HEK293T (cell line): ENCODE results near the gene ROPN1L.

Experiments
- CTCF ChIA-PET: fragments of 350-600 bp; formaldehyde crosslinking; extraction: SDS; loops from one replicate; lab custom pipeline; 2021; ENCODE audit warnings: antibody characterized with exemption, inconsistent platforms; lab: Yijun Ruan, JAX
- POLR2A ChIA-PET: fragments of 350-600 bp; formaldehyde crosslinking; extraction: SDS; loops from one replicate; lab custom pipeline; 2020; ENCODE audit warnings: antibody characterized with exemption, inconsistent platforms; lab: Yijun Ruan, JAX
- DNase-seq: peaks from one replicate; pipeline ENCODE4 v3.0.0; 2012; ENCODE audit warnings: mixed read lengths; ENCODE audit errors: extremely low spot score
- ARNT ChIP-seq: fragments of 450-650 bp; IDR thresholded peaks from 2 replicates; pipeline ENCODE4 v1.6.1; 2017; ENCODE audit warnings: mild to moderate bottlenecking
- BHLHE40 ChIP-seq: fragments of 450-650 bp; IDR thresholded peaks from 2 replicates; pipeline ENCODE4 v1.6.1; 2016; ENCODE audit warnings: mild to moderate bottlenecking, moderate library complexity, borderline replicate concordance
- CTBP1 ChIP-seq: fragments of 450-650 bp; IDR thresholded peaks from 2 replicates; pipeline ENCODE4 v1.6.1; 2016; ENCODE audit warnings: borderline replicate concordance
- ELF4 ChIP-seq: fragments of 450-650 bp; IDR thresholded peaks from 2 replicates; pipeline ENCODE4 v1.6.1; 2017; ENCODE audit warnings: antibody characterized with exemption
- FOXA1 ChIP-seq: fragments of 450-650 bp; IDR thresholded peaks from 2 replicates; pipeline ENCODE4 v1.6.1; 2016; ENCODE audit warnings: mild to moderate bottlenecking
- FOXK2 ChIP-seq: fragments of 450-650 bp; IDR thresholded peaks from 2 replicates; pipeline ENCODE4 v1.6.1; 2016; ENCODE audit warnings: mild to moderate bottlenecking
- FOXM1 ChIP-seq: fragments of 450-650 bp; IDR thresholded peaks from 2 replicates; pipeline ENCODE4 v1.6.1; 2017; ENCODE audit warnings: mild to moderate bottlenecking, borderline replicate concordance
- HDGF ChIP-seq: fragments of 450-650 bp; IDR thresholded peaks from 2 replicates; pipeline ENCODE4 v1.6.1; 2017; ENCODE audit warnings: antibody characterized with exemption, borderline replicate concordance
- L3MBTL2 ChIP-seq: fragments of 450-650 bp; conservative IDR thresholded peaks from 2 replicates; pipeline ENCODE4 v1.6.1; 2016; ENCODE audit warnings: mild to moderate bottlenecking
- LEF1 ChIP-seq: fragments of 450-650 bp; IDR thresholded peaks from 2 replicates; pipeline ENCODE4 v1.6.1; 2017; ENCODE audit warnings: mild to moderate bottlenecking, borderline replicate concordance
- NFRKB ChIP-seq: fragments of 450-650 bp; IDR thresholded peaks from 2 replicates; pipeline ENCODE4 v1.6.1; 2016; ENCODE audit warnings: mild to moderate bottlenecking, moderate library complexity
- PKNOX1 ChIP-seq: fragments of 450-650 bp; IDR thresholded peaks from 2 replicates; pipeline ENCODE4 v1.6.1; 2016
- SP1 ChIP-seq: fragments of 450-650 bp; IDR thresholded peaks from 2 replicates; pipeline ENCODE4 v1.6.1; 2017
- SUZ12 ChIP-seq: fragments of 450-650 bp; IDR thresholded peaks from 2 replicates; pipeline ENCODE4 v1.6.1; 2016; ENCODE audit warnings: mild to moderate bottlenecking
- TARDBP ChIP-seq: fragments of 450-650 bp; IDR thresholded peaks from 2 replicates; pipeline ENCODE4 v1.6.1; 2016
- ZNF384 ChIP-seq: fragments of 450-650 bp; IDR thresholded peaks from 2 replicates; pipeline ENCODE4 v1.6.1; 2016

ROPN1L gene

GRCh38 chr5:10499776-10500175 is 58.1 kb downstream of the ROPN1L start:
- ChIA-PET POLR2A (interaction anchor here (1.3 kb wide), 1 partner anchor 10 kb away, joined by 4 read pairs; no protein-coding TSS in a partner anchor), CTCF (interaction anchor here (0.6 to 2.0 kb wide), 2 partner anchors 47 to 127 kb away, joined by 3 to 6 read pairs; no protein-coding TSS in a partner anchor)
- no peak for DNase-seq
- no peak for TF ChIP-seq CTBP1
- TF ChIP-seq ELF4 = no peak
- no peak for TF ChIP-seq SP1
- no peak for TF ChIP-seq L3MBTL2
- TF ChIP-seq NFRKB = no peak
- no peak for TF ChIP-seq PKNOX1
- no peak for TF ChIP-seq LEF1
- no peak for TF ChIP-seq FOXA1
- TF ChIP-seq FOXM1 = no peak
- TF ChIP-seq FOXK2 = no peak
- no peak for TF ChIP-seq ZNF384
- no peak for TF ChIP-seq HDGF
- no peak for TF ChIP-seq BHLHE40
- no peak for TF ChIP-seq TARDBP
- TF ChIP-seq ARNT = no peak

- DNase-seq = no peak
- POLR2A ChIA-PET = interaction anchor here (1.1 to 1.8 kb wide), 4 partner anchors 11 to 127 kb away, joined by 4 read pairs; no protein-coding TSS in a partner anchor
These were observed 59.0 kb downstream of the ROPN1L start for GRCh38 chr5:10500669-10501068.

GRCh38 chr5:10501554-10502075 is 59.9 kb downstream of the ROPN1L start:
- CTCF ChIA-PET = interaction anchor here (1.4 to 2.4 kb wide), 3 partner anchors 11 to 126 kb away, joined by 3 to 10 read pairs (median 9); no protein-coding TSS in a partner anchor

More at GRCh38 chr5:10500669-10501068, 59.0 kb downstream of the ROPN1L start:
- CTCF ChIA-PET = interaction anchor here (1.4 to 2.4 kb wide), 3 partner anchors 10 to 127 kb away, joined by 3 to 10 read pairs (median 9); no protein-coding TSS in a partner anchor
- TF ChIP-seq SUZ12 (no peak), FOXK2 (no peak)

GRCh38 chr5:10502130-10502529 is 60.5 kb downstream of the ROPN1L start:
- ChIA-PET CTCF (interaction anchor here (2.4 kb wide), 2 partner anchors 11 to 126 kb away, joined by 9 to 10 read pairs; no protein-coding TSS in a partner anchor), POLR2A (interaction anchor here (0.6 to 1.8 kb wide), 3 partner anchors 12 to 105 kb away, joined by 3 to 4 read pairs (median 4); no protein-coding TSS in a partner anchor)
- no peak for DNase-seq
- TF ChIP-seq ARNT (no peak), TARDBP (no peak), SUZ12 (no peak), FOXA1 (no peak), SP1 (no peak), CTBP1 (no peak), ELF4 (no peak), FOXK2 (no peak), PKNOX1 (no peak), ZNF384 (no peak), L3MBTL2 (no peak), BHLHE40 (no peak), NFRKB (no peak)

More at GRCh38 chr5:10501554-10502075, 59.9 kb downstream of the ROPN1L start:
- POLR2A ChIA-PET = interaction anchor here (0.6 to 1.8 kb wide), 4 partner anchors 12 to 126 kb away, joined by 3 to 4 read pairs (median 4); no protein-coding TSS in a partner anchor
- no peak for TF ChIP-seq LEF1
- TF ChIP-seq SUZ12 = no peak
- TF ChIP-seq FOXK2 = no peak
- TF ChIP-seq TARDBP = no peak
- no peak for TF ChIP-seq L3MBTL2
- TF ChIP-seq FOXA1 = no peak
- no peak for TF ChIP-seq CTBP1
- no peak for TF ChIP-seq BHLHE40
- DNase-seq = no peak

- ChIA-PET CTCF (interaction anchor here (2.4 kb wide), 2 partner anchors 12 to 125 kb away, joined by 9 to 10 read pairs; no protein-coding TSS in a partner anchor), POLR2A (interaction anchor here (1.0 to 1.7 kb wide), 2 partner anchors 11 to 13 kb away, joined by 3 to 4 read pairs; no protein-coding TSS in a partner anchor)
- no peak for DNase-seq
- TF ChIP-seq SP1 (no peak), ARNT (no peak)
These were observed 60.9 kb downstream of the ROPN1L start for GRCh38 chr5:10502578-10502977.

GRCh38 chr5:10503321-10503720 is 61.6 kb downstream of the ROPN1L start:
- ChIA-PET POLR2A (interaction anchor here (1.0 to 1.6 kb wide), 2 partner anchors 10 to 14 kb away, joined by 3 read pairs; no protein-coding TSS in a partner anchor), CTCF (no interaction called here)
- no peak for TF ChIP-seq LEF1
- no peak for DNase-seq

GRCh38 chr5:10503997-10504793 is 62.5 kb downstream of the ROPN1L start:
- TF ChIP-seq SP1 = no peak
- peak; percentile 58 for TF ChIP-seq PKNOX1
- CTCF ChIA-PET = no interaction called here
- POLR2A ChIA-PET = interaction anchor here (1.3 to 1.6 kb wide), 2 partner anchors 9 to 19 kb away, joined by 3 to 4 read pairs; no protein-coding TSS in a partner anchor
- DNase-seq = no peak
